ENCODE data around the gene TBC1D22B. TPM values are rescaled to one million over a fixed set of nuclear protein-coding genes. Genes with fewer than 3 reads are reported as not detected.

Gene TBC1D22B
- total RNA-seq, 2 experiments from 2014 or later: 8.0 to 12.3 TPM

GRCh38 chr6:37338745-37339255 is 81.2 kb downstream of the TBC1D22B start:
- no TSS peak for BruUV-seq (replicated peaks)
- CTCF ChIA-PET (ENCODE audit: unreplicated experiment): interaction anchor here (0.6 kb wide), 1 partner anchor 245 kb away, joined by 3 read pairs; no protein-coding TSS in a partner anchor

GRCh38 chr6:37339741-37340638 is 82.4 kb downstream of the TBC1D22B start:
- intact Hi-C loops (cut with micrococcal nuclease; ENCODE audit: unreplicated experiment): no loop called here
- Histone ChIP-seq H3K9me3 (ENCODE audit: low read length) (no peaks in the 10 kb centered on the region), H3K4me1 (ENCODE audit: insufficient read depth, low read length, poor library complexity, severe bottlenecking) (no peaks in the 10 kb centered on the region), H3K36me3 (ENCODE audit: insufficient read depth, low read length) (no peaks in the 10 kb centered on the region), H3K4me3 (ENCODE audit: low read depth, low read length, poor library complexity, severe bottlenecking) (no peak overlapping the region), H3K4me2 (ENCODE audit: low read length) (no peak overlapping the region), H3K27ac (ENCODE audit: low read depth, low read length, poor library complexity, severe bottlenecking) (no peak overlapping the region), H3K79me2 (ENCODE audit: insufficient read depth, low read depth, low read length) (no peaks in the 10 kb centered on the region), H3K9me2 (ENCODE audit: insufficient read depth, low read length) (no peaks in the 10 kb centered on the region), H4K20me1 (ENCODE audit: insufficient read depth, low read length) (no peaks in the 10 kb centered on the region), H2AFZ (ENCODE audit: low read length) (no peak overlapping the region)
- CTCF ChIA-PET (ENCODE audit: unreplicated experiment): no interaction called here
- no peak for TF ChIP-seq EZH2phosphoT487 (IDR thresholded peaks at IDR 0.05; ENCODE audit: borderline replicate concordance, low read depth, low read length)
- TF ChIP-seq CTCF (conservative IDR thresholded peaks at IDR 0.05; ENCODE audit: low read length): no peak
- no peak for DNase-seq (ENCODE audit: low spot score)
- POLR2A ChIA-PET: no interaction called here
- BruUV-seq (replicated peaks): no TSS peak

More at GRCh38 chr6:37338745-37339255, 81.2 kb downstream of the TBC1D22B start:
- Histone ChIP-seq H3K36me3 (ENCODE audit: insufficient read depth, low read length) (no peaks in the 10 kb centered on the region), H3K9me2 (ENCODE audit: insufficient read depth, low read length) (no peaks in the 10 kb centered on the region), H3K4me2 (ENCODE audit: low read length) (no peak overlapping the region), H3K79me2 (ENCODE audit: insufficient read depth, low read depth, low read length) (no peaks in the 10 kb centered on the region), H3K4me1 (ENCODE audit: insufficient read depth, low read length, poor library complexity, severe bottlenecking) (no peaks in the 10 kb centered on the region), H3K27ac (ENCODE audit: low read depth, low read length, poor library complexity, severe bottlenecking) (no peak overlapping the region), H3K9me3 (ENCODE audit: low read length) (no peaks in the 10 kb centered on the region), H3K4me3 (ENCODE audit: low read depth, low read length, poor library complexity, severe bottlenecking) (no peak overlapping the region), H2AFZ (ENCODE audit: low read length) (no peak overlapping the region), H4K20me1 (ENCODE audit: insufficient read depth, low read length) (no peaks in the 10 kb centered on the region)
- DNase-seq (ENCODE audit: low spot score): no peak
- intact Hi-C loops (cut with micrococcal nuclease; ENCODE audit: unreplicated experiment): no loop called here
- TF ChIP-seq CTCF (conservative IDR thresholded peaks at IDR 0.05; ENCODE audit: low read length): no peak
- TF ChIP-seq EZH2phosphoT487 (IDR thresholded peaks at IDR 0.05; ENCODE audit: borderline replicate concordance, low read depth, low read length): no peak
- POLR2A ChIA-PET: no interaction called here

GRCh38 chr6:37340639-37340943 is 83.0 kb downstream of the TBC1D22B start:
- TF ChIP-seq CTCF (conservative IDR thresholded peaks at IDR 0.05; ENCODE audit: low read length) (no peak), EZH2phosphoT487 (IDR thresholded peaks at IDR 0.05; ENCODE audit: borderline replicate concordance, low read depth, low read length) (no peak)
- Histone ChIP-seq H2AFZ (ENCODE audit: low read length) (no peak overlapping the region), H3K4me1 (ENCODE audit: insufficient read depth, low read length, poor library complexity, severe bottlenecking) (no peaks in the 10 kb centered on the region), H3K4me2 (ENCODE audit: low read length) (no peak overlapping the region), H4K20me1 (ENCODE audit: insufficient read depth, low read length) (no peaks in the 10 kb centered on the region), H3K36me3 (ENCODE audit: insufficient read depth, low read length) (no peaks in the 10 kb centered on the region), H3K9me3 (ENCODE audit: low read length) (no peaks in the 10 kb centered on the region), H3K79me2 (ENCODE audit: insufficient read depth, low read depth, low read length) (no peaks in the 10 kb centered on the region), H3K27ac (ENCODE audit: low read depth, low read length, poor library complexity, severe bottlenecking) (no peak overlapping the region), H3K9me2 (ENCODE audit: insufficient read depth, low read length) (no peaks in the 10 kb centered on the region), H3K4me3 (ENCODE audit: low read depth, low read length, poor library complexity, severe bottlenecking) (no peak overlapping the region)
- no TSS peak for BruUV-seq (replicated peaks)
- intact Hi-C loops (cut with micrococcal nuclease; ENCODE audit: unreplicated experiment): no loop called here
- POLR2A ChIA-PET: no interaction called here
- CTCF ChIA-PET (ENCODE audit: unreplicated experiment): interaction anchor here (0.6 kb wide), 3 partner anchors 72 to 283 kb away, joined by 3 to 4 read pairs (median 3); no protein-coding TSS in a partner anchor
- DNase-seq (ENCODE audit: low spot score): no peak
